CD4-positive, alpha-beta T cell treated with Interleukin-10 for 1 hour (primary cell): ENCODE results near the gene DGKG.

ENCODE experiments used
- DNase-seq: peaks from one replicate; pipeline ENCODE4 v3.0.0-alpha.2; 2020

Gene DGKG

DNA sequence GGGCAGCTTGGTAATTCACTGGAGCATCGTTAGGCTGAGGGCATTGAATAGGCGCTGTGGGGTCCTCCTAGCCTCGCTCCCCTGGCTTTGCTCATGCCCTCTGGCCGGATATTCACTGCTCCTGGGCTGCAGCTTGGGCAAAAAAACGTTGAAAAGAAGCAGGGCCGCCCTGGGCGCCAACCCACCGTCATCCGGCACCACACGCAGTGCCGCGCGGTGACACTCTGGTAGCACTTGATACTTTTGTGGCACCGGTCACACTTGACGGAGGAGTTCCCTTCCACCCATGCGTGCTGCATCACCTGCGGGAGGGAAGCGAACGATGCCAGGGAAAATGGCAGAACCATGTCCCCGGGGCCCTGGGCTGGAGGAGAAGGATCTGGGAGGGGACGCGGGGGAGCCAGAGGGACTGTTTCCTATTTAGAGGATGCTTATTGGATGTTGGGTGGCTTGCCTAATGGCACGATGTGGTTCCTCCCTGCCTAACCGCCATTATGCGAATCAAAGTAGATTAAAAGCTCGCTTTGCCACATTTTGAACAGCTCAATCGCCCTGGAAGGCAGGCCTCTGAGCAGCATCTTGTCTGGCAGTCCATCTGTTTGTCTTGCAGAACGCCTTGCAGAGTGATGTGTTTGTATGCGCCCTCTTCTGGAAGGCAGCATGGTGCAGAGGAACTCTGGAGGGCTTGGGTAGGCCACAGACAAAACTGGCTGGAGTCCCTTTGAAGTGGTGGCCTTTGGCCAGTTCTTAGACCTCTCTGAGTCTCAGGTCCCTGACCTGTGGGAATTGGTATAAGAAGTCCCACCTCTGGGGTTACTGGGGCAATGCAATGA is 93.2 kb downstream of the DGKG start:
- DNase-seq: no peak

DNA sequence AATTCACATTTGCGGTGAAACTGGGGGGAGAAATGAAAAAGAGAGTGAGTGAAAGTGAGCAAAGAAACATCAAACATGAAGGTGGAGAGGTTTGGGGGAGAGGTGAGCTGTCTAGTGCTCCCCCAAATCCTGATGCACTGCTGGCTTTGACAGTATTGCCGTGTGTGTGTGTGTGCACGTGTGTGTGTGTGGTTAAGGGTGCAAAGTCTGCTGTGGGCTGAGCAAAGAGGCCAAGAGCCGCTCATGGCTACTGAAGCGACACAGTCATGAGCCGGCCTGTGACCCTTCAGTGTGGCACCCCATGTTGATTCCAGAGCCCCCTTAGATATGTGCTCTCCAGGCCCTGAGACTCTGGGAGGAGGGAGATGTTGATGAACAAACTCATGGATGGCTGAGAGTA is 94.3 kb downstream of the DGKG start:
- DNase-seq: no peak

DNA sequence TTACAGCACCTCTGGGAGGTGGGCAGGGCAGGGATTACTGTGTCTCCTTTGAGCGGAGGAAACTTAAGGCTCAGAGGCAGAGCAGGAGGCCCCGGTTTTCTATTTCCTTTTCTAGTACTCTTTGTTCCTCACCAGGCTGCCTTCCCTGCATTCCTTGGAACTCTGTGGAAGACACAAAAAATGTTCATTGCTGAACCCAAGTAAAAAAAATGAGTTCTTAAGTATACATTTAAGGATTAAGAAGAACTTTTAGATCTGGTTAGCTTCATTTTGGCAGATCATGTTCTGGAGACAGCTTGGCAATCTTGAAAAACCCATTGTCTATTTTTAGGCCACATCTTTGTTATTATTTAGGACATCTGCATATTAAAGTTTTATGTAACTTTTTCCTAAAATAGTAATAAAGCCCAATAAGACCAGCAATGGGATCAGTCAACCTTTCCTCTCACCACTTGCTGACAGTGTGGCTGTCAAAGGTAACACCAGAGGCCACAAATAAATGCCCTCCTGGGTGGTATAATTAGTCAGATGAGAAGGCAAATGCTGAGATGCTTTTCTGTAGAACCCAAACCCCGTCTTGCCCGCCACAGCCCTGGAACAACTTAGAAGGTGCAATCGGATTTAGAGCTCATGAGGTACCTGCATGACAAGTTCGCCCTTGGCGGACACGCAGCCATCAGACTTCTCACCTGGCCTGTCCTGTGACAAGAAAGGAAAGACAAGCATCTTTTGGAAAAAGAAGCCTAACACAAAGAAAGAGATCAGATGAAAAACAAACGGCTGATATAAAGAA is 97.2 kb downstream of the DGKG start:
- no peak for DNase-seq

DNA sequence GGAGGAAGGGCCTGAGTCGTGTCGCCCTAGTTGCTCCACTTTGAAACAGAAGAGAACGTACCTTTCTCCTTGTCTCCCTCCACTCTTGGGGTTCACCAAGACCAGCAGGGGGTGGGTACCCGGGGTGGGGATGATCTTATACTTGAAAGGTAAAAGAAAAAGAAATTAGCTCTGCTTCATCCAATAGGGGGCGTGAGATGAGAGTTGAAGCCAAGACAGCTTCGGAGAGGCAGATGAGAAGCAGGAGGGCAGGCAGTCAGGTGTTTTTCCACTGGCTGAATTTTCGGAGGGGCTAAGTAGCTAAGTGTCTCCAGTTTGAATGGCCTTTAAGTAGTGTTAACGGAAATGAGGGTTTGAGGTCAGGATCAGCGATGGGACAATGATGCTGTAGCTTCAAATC is 100.4 kb downstream of the DGKG start:
- no peak for DNase-seq

DNA sequence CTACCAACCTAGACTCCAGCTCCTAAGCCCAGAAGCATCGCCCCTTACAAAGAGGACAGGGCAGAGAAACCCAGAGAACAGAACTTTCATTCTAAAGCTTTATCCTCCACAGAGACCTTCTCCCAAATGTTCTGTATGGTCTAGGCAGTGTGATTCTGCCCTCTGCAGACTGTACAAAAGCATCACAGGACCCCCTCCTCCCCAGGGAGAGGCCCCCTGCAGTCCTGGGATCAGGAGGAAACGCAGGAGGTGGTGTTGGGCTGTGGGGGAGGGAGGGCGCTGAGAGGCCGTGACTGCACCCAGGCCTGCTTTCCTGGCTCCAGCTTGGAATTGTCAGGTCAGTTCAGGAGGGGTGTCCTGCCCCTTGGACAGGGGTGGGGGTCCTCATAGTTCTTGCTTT is 101.3 kb downstream of the DGKG start:
- DNase-seq: no peak

DNA sequence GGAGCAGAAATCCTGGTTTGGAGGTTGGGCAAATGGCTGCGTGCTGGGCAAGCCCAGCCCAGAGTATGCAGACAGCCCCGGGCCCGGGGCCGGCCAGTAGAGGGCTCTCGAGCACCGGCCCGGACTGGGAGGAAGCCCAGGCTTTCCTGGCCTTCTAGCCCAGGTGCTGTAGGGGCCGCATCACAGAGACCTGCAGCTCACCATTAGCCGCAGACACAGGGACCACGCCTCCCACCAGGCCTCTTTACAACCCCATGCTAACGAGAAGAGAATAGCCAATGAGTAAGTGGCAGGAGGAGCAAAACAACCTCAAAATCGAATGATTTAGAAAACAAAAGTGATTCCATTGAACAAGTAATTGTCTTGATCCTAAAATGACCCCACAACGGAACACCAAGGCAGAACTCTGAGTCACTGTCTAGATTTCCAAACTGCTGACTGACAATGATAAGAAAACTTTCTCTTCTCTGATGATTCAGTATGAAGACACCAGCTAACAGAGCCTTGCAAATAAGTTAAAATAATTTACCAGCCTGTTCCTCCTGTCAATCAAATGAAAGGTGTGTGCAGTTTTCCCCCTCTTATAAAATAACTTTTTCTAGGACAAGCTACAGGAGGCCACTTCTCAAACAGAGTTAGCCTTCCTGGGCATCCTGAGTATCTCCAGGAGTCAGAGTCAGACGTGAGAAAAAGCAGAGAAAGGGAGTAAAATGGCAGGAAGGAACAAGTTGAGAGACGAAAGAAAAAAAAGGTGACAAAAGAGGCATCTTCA is 102.2 kb downstream of the DGKG start:
- peak; percentile 72 for DNase-seq

DNA sequence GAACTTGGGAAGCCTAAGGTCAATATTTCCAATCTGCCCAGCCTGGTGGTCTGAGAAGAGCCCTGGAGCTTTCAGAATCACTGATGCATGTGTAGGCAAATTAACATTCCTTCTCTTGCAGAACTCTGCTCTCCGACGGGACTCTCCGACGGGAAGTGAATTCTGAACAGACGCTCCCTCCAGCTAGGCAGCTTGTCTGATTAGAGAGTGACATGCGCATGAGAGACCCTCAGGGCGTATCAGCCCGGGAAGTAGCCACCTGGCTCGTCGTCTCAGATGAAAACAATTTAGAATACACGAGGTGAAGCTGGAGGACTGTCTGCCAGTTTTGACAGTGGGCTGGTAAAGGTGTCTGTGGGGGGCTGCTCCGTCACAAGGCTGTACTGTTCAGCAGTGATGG is 103.1 kb downstream of the DGKG start:
- DNase-seq: no peak

DNA sequence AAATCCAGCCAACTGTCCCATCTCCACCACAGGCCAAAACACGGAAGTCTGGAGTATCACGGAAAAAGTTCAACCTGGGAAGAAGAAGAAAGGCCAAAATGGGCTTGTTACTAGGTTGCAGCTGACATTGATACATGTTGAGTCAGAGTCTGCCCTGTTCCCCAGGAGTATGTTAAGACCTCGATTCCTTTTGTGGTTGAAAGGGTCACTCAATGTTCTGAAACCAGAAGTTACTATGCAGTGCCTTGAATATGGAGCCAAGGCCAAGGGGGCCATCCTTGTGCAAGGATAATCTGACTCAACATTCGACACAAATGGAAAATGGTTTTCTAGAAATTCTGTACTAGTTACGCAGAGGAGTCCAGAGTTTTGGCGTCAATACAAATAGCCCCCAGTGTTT is 104.2 kb downstream of the DGKG start:
- DNase-seq: no peak

DNA sequence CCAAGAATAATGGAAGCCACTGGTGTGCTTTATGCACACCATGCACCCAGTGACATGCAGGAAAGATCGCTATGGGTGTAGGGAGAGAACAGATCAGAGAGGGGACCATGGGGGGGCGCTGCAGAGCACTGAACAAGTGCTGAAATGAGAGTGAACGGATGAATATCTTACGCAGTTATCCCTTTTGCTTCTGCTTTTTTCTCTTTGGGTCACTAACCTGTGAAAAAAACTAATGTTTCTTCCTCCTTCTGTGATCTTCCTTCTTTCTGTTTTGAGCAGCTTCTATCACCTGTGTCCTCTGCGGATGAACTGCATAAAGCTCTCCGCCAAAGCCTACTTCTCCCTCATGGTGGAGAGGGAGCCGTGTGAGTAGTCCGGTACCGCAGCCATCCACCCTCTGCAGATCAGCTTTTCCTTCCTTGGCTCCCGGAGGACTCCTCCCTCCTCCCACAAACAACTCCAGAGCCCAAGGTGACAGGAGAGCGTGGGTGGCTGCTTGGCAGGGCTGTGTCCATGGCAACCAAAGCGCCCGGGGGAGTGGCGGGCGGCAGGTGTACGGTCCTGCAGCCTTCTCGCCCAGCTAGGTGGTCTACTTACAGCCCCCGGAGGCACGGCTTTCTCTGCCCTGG is 106.2 kb downstream of the DGKG start:
- no peak for DNase-seq

DNA sequence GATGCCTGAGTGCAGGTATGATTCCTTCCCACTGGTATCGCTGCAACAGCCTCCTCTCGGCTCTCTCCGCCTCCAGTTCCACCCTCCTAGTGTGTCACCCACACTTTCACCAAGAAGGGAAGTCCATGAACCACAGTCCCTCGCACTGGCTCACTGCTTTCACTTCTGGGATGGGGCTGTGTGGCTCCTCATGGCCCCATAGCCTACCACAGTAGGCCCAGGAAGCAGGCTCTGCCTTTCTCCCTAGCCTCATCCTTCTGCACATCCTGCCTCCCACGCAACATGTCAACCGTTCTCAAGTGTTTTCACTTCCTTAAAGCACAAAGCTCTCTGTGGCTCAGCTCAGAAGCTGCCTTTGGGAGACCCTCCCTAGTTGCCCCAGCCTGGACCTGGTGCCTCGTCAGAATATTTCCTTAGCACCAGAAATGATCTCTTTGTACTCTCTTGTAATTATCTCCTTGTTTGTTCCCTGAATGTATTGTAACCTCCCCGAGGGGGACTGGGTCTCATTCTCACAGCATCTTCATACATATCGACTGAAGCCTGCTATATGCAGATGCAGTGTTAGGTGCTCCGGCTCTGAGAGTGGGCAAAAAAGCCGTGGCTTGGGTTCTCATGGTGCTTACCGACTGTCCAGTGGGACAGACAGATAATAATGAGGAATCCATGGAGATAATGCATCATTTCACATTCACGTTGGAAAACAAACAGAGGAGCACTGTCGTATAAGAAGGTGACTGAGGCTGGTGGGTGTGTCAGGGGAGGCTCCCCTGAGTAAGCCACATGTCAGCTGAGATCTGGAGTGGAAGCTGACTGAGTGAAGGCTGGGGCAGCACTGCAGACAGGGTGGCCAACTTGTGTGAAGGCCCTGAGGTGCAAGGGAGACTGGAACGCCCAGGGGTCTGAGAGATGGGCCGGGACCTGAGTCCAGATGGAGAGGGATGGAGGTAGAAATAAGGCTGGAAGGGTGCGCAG is 107.1 kb downstream of the DGKG start:
- no peak for DNase-seq

DNA sequence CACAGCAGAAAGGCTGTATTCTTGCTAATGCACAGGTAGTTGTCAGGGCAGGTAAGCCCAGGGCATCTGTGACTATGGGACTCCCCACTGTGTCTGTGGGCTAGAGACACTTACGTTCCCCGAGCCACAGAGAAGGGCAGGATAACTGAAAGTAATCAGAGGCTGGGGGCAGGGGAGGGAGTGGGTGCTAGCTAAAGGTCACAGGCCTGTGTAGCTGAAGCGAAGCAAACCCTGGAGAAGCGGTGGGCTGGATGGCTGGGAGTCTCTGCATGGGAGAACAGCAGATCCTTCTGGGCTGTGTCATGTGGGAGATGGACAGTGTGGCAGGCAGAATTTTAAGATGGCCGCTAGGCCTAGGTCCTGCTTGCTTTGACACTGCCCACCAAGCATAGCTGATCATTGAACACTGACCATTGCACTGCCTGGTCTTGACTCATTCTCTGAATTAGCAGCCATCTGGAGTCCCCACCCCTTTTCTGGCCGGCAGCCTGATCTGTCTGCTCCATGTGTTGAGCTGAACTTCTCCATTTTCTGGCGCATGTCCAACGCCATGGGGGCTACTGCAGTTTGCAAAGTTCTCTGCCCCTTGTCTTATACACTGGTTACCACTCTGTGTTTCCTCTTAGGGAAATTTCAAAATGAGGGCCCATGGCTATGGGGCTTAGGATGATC is 110.0 kb downstream of the DGKG start:
- no peak for DNase-seq

DNA sequence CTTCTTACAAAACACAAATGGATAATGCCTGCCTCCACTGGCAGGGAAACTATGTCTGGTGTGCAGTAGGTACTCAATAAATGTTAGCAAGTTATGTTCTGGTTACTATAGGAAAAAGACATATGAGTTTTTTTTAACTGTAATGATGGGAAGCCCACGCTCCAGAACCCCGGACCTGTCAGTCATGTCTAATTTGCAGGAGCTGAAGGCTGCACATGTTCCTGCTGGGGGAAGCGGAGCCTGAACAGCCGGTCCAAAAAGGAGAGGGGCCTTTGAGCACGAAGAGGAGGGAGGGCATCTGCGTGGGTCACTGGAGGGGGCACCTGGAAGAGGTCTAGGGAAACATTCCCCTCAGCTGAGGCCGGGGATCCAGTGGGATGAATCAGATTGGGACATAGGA is 113.2 kb downstream of the DGKG start:
- no peak for DNase-seq

DNA sequence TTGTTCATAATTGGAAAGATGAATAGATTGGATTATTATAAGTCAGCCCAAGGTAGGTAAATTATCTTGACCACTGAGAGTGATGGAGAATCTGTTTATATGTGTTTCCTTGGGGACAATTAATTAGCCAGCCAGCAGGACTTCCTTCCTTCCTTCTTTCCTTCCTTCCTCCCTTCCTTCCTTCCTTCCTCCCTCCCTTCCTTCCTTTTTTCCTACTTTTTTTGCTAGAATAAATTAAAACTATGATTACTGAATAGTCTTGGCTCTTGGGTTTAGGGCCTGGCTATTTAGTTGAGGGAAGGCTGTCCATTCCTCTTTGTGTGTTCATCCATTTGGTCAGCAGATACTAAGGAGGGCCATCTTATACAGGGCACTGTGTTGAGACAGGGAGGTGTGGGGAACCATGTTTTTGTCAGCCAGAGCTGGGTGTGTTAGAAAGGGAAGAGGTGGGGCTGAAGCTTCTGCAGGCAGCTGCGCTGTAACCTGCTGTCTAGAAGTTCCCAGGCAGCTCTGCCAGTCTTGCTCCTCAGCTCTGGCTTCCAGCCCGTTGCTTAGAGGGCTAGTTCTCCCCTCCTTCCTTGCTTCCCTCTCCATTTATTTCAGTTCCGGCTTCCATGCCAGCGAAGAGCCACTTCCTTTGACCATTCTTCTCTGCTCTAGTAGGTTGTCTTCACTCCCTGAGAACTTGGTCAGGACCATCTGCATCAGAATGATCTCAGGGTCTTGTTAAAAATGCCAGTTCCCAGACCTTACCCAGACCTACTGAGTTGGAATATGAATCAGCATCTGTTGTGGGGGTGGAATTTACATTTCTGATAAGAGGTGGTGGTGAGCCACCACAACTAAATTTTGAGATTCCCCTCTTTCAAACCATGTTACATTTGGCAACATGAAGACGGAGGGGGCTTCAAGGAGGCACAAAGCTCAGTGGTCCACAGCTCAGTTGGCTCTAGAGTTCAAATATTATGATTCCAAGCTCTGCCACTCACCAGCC is 113.9 kb downstream of the DGKG start:
- DNase-seq: no peak

DNA sequence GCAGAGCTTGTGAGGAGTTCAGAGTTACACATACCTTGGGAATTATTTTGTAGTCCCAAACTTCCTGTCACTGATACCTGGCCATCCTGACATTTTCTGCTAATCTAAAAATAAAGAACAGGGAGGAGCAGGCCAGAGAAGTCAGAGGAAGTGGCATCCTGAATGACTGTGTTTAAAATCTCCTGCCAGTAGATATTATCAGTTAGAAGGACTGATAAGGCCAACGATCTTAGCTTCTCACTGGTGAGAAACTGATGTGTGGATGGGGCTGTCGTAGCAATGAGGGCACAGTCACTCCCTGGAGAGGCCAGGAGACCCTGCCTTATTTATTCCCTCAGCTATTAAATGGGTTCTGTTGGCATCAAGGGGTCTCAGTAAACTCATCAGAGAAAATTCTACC is 115.1 kb downstream of the DGKG start:
- no peak for DNase-seq

DNA sequence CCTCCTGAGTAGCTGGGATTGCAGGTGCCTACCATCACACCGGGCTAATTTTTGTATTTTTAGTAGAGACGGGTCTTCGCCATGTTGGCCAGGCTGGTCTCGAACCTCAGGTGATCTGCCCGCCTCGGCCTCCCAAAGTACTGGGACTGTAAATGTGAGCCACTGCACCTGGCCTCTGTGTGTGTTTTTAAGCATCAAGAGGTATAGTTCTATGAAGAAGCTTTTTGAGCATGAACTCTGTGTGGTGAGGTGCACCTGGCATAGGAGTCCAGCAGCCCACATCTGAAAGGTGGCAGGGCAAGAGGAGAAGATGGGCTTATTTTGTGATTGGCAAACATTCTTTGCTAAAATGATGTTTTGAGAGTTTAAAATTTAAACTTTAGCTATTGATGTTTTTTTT is 118.0 kb downstream of the DGKG start:
- DNase-seq: no peak

DNA sequence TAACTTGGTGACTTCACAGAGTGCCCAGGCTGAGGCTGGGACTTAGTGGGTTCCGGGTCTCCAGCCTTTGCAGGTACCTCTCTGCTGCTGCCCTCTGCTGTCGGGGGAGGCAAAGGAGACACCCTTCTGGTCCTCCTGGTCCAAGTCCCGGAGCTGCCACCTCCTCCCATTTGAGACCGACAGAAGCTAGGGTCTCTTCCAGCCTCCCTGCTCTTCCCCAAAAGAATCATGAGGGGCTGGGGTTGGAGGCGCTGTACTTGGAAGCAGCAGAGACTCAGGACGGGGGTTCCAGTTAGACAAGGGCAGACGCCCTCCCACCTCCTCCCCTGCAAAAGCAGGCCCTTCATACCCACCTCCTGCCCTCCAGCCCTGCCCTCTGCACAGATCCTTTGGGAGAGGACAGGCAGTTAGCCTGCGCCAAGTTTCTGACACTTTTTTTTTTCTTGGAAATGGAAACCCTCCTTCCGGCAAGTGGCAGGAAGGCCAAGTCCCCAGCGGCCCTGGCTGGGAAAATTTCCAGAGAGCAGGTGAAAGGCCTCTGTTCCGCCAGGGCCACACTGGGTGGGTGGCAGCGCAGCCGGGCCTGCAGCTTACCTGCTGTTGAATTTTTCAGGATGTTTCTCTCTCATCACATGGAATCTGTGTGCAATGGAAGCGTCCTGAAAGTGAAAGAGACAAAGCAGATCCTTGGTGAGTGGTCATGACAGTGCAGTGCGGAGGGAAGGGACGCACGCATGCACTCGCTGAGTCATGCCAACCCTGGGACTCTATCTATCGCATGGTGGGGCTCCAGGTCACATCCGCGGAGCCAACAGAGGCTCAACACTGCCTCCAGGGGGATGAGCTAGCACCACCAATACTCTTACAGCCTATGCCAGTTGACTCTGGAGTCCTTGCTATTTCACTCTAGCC is 119.9 kb downstream of the DGKG start:
- peak; percentile 42 for DNase-seq

DNA sequence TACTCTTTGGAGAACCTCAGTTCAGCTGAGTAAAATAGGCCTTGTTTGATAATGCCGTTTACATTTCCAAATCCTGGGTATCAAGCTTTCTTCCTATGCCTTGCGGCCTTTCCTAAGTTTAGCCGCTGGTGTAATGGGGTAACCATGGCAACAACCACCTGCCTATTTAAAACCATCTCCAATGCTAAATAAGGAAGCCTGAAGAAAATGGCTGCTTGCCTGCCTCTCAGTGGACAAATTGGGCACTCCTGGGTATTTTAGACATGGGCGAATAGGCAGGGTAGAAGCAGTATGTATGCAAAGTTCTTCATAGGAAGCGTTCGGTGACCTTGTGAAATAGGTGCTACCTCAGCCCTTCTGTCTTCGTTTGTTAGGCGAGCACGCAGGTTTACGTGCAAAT is 122.7 kb downstream of the DGKG start:
- no peak for DNase-seq

DNA sequence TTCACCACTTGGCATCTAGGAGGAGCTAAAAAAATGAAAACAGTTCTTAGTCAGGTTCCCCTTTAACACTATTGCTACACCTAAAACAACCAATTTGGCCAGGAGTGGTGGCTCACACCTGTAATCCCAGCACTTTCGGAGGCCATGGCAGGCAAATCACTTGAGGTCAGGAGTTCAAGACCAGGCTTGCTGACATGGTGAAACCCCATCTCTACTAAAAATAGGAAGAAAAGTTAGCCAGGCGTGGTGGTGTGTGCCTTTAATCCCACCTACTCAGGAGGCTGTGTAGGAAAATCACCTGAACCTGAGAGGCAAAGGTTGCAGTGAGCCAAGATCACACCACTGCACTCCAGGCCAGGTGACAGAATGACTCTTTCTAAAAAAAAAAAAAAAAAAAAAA is 124.1 kb downstream of the DGKG start:
- no peak for DNase-seq
